ENCODE data around the gene AGAP3. TPM values are rescaled to one million over a fixed set of nuclear protein-coding genes. Genes with fewer than 3 reads are reported as not detected.

AGAP3 gene
- total RNA-seq, 1 experiment from 2014 or later: 103 TPM

- H3K4me3 ChIP-seq (ENCODE audit: low read depth in 2 of 2, low read length in 2 of 2): no peak overlapping the region
- no peak for ATAC-seq
- no peaks in the 10 kb centered on the region for H3K9me3 ChIP-seq (ENCODE audit: control insufficient read depth, insufficient read depth, low read depth, low read length)
- no peaks in the 10 kb centered on the region for H3K4me1 ChIP-seq (ENCODE audit: control insufficient read depth, insufficient read depth, low read length)
- no peak for DNase-seq (ENCODE audit: low read depth, low spot score)
- in situ Hi-C loops (cut with HindIII; ENCODE audit: low pct_unique_long_range_greater_than_20kb, low sequenced_read_pairs): no loop called here
- intact Hi-C loops (cut with micrococcal nuclease; ENCODE audit: unreplicated experiment): no loop called here
- TF ChIP-seq CTCF (IDR thresholded peaks at IDR 0.05): no peak
- no peak for TF ChIP-seq SIN3A (IDR thresholded peaks at IDR 0.05; ENCODE audit: borderline replicate concordance, insufficient read depth, low read depth, low read length)
- no peak for TF ChIP-seq REST (IDR thresholded peaks at IDR 0.05; ENCODE audit: insufficient read depth in 1 of 2, low read depth in 2 of 2, low read length in 1 of 2)
- TF ChIP-seq POLR2AphosphoS5 (IDR thresholded peaks at IDR 0.05; ENCODE audit: low read depth, low read length): no peak
- TF ChIP-seq TCF7L2 (IDR thresholded peaks at IDR 0.05; ENCODE audit: low read depth, low read length): no peak
- peaks cover 5% of the 10 kb centered on the region for H3K36me3 ChIP-seq (ENCODE audit: control insufficient read depth, insufficient read depth, low read length)
- ChIA-PET CTCF (no interaction called here), POLR2A (no interaction called here)
- BruUV-seq (replicated peaks): no TSS peak
- H3K27ac ChIP-seq (ENCODE audit: low read length): no peak overlapping the region
- no peaks in the 10 kb centered on the region for H3K27me3 ChIP-seq (ENCODE audit: control insufficient read depth, insufficient read depth, low read length)
Observed at GRCh38 chr7:151131224-151131591, 44.9 kb downstream of the AGAP3 start.

GRCh38 chr7:151131592-151132293 is 45.5 kb downstream of the AGAP3 start:
- intact Hi-C loops (cut with micrococcal nuclease; ENCODE audit: unreplicated experiment): no loop called here
- ChIA-PET CTCF (no interaction called here), POLR2A (no interaction called here)
- Histone ChIP-seq H3K27me3 (ENCODE audit: control insufficient read depth, insufficient read depth, low read length) (no peaks in the 10 kb centered on the region), H3K9me3 (ENCODE audit: control insufficient read depth, insufficient read depth, low read depth, low read length) (no peaks in the 10 kb centered on the region), H3K36me3 (ENCODE audit: control insufficient read depth, insufficient read depth, low read length) (peaks cover 5% of the 10 kb centered on the region), H3K27ac (ENCODE audit: low read length) (no peak overlapping the region), H3K4me1 (ENCODE audit: control insufficient read depth, insufficient read depth, low read length) (no peaks in the 10 kb centered on the region), H3K4me3 (ENCODE audit: low read depth in 2 of 2, low read length in 2 of 2) (no peak overlapping the region)
- no TSS peak for BruUV-seq (replicated peaks)
- ATAC-seq (no peak), DNase-seq (ENCODE audit: low read depth, low spot score) (no peak)
- in situ Hi-C loops (cut with HindIII; ENCODE audit: low pct_unique_long_range_greater_than_20kb, low sequenced_read_pairs): no loop called here
- TF ChIP-seq SIN3A (IDR thresholded peaks at IDR 0.05; ENCODE audit: borderline replicate concordance, insufficient read depth, low read depth, low read length) (no peak), REST (IDR thresholded peaks at IDR 0.05; ENCODE audit: insufficient read depth in 1 of 2, low read depth in 2 of 2, low read length in 1 of 2) (no peak), CTCF (IDR thresholded peaks at IDR 0.05) (no peak), TCF7L2 (IDR thresholded peaks at IDR 0.05; ENCODE audit: low read depth, low read length) (no peak), POLR2AphosphoS5 (IDR thresholded peaks at IDR 0.05; ENCODE audit: low read depth, low read length) (no peak)

All from Panc1 (cell line).